Smooth muscle cell (in vitro differentiated cells): ENCODE results near the gene ATP6V1C2. TPM values are rescaled to one million over a fixed set of nuclear protein-coding genes. Genes with fewer than 3 reads are reported as not detected.

ENCODE experiments used
- DNase-seq: peaks from one replicate; lab custom pipeline; 2025; ENCODE audit not compliant: unreplicated experiment; lab: John Stamatoyannopoulos, UW
- H2AFZ ChIP-seq: fragments of 200-600 bp; sonication (generic); 2 replicates; pipeline ENCODE4 v1.6.0; 2016; ENCODE audit warnings: antibody characterized with exemption, low read depth, mild to moderate bottlenecking
- H3F3A ChIP-seq: fragments of 200-600 bp; sonication (generic); 2 replicates; pipeline ENCODE4 v1.6.0; 2017; ENCODE audit warnings: antibody characterized with exemption, low read depth
- H3K27ac ChIP-seq: fragments of 200-600 bp; sonication (generic); 2 replicates; pipeline ENCODE4 v1.5.1; 2016; ENCODE audit warnings: low read depth, mild to moderate bottlenecking
- H3K27me3 ChIP-seq: fragments of 200-600 bp; sonication (generic); 2 replicates; pipeline ENCODE4 v1.6.1; 2016; ENCODE audit warnings: low read depth, mild to moderate bottlenecking
- H3K36me3 ChIP-seq: fragments of 200-600 bp; sonication (generic); 2 replicates; pipeline ENCODE4 v1.5.1; 2016; ENCODE audit warnings: low read depth
- H3K4me1 ChIP-seq: fragments of 200-600 bp; sonication (generic); 2 replicates; pipeline ENCODE4 v1.5.1; 2016; ENCODE audit warnings: low read depth
- H3K4me2 ChIP-seq: fragments of 200-600 bp; sonication (generic); 2 replicates; pipeline ENCODE4 v1.6.0; 2016; ENCODE audit warnings: mild to moderate bottlenecking
- H3K4me3 ChIP-seq: fragments of 200-600 bp; sonication (generic); 2 replicates; pipeline ENCODE4 v1.5.1; 2016; ENCODE audit warnings: mild to moderate bottlenecking
- H3K79me2 ChIP-seq: fragments of 200-600 bp; sonication (generic); 2 replicates; pipeline ENCODE4 v1.6.0; 2016; ENCODE audit warnings: low read depth, mild to moderate bottlenecking
- H3K9ac ChIP-seq: fragments of 200-600 bp; sonication (generic); 2 replicates; pipeline ENCODE4 v1.6.0; 2016; ENCODE audit warnings: low read depth
- H3K9me3 ChIP-seq: fragments of 200-600 bp; sonication (generic); replicated peaks from 2 replicates; pipeline ENCODE4 v1.5.1; 2016; ENCODE audit warnings: low read depth
- H4K20me1 ChIP-seq: fragments of 200-600 bp; sonication (generic); 2 replicates; pipeline ENCODE4 v1.6.0; 2016; ENCODE audit warnings: low read depth
- WGBS: methylation state at CpG from one replicate; pipeline ENCODE4 v1.1.7; 2016; ENCODE audit warnings: low lambda C conversion rate; 5-methylcytosine and 5-hydroxymethylcytosine counted together
- polyA plus RNA-seq: library from polyadenylated mRNA; unstranded; fragments of >200 nt; fragmentation: Nextera tagmentation; extraction: Ambion mirVana; gene quantifications from 2 replicates; pipeline ENCODE4 v1.2.1, GENCODE V29; 2016
- total RNA-seq: library from RNA; depleted of rRNA; stranded (reverse); fragments of >200 nt; gene quantifications from 2 replicates; pipeline ENCODE4 v1.2.3, GENCODE V29; 2014
- TF ChIP-seq, protein P1 (sequence below): fragments of 200-600 bp; sonication (generic); IDR thresholded peaks from 2 replicates; pipeline ENCODE4 v1.5.1; 2017; ENCODE audit warnings: borderline replicate concordance, mild to moderate bottlenecking, antibody characterized with exemption; ENCODE audit not compliant: insufficient read depth, poor library complexity, severe bottlenecking

The ATP6V1C2 gene
- total and polyA plus RNA-seq, 2 experiments from 2014 or later = 0.53 to 1.5 TPM

GRCh38 chr2:10794876-10795275, 73.4 kb downstream of the ATP6V1C2 start:
- Histone ChIP-seq H3F3A (no peaks in the 10 kb centered on the region), H4K20me1 (peaks cover 96% of the 10 kb centered on the region), H3K9ac (no peak overlapping the region), H3K36me3 (peaks cover 21% of the 10 kb centered on the region), H3K27me3 (no peaks in the 10 kb centered on the region), H3K79me2 (peaks cover 51% of the 10 kb centered on the region), H3K4me1 (no peaks in the 10 kb centered on the region), H3K4me3 (no peak overlapping the region), H2AFZ (no peak overlapping the region), H3K27ac (no peak overlapping the region), H3K9me3 (no peaks in the 10 kb centered on the region), H3K4me2 (no peak overlapping the region)
- WGBS = 92% methylated on average over 5 of the region's 5 CpGs
- TF ChIP-seq, protein P1, sequence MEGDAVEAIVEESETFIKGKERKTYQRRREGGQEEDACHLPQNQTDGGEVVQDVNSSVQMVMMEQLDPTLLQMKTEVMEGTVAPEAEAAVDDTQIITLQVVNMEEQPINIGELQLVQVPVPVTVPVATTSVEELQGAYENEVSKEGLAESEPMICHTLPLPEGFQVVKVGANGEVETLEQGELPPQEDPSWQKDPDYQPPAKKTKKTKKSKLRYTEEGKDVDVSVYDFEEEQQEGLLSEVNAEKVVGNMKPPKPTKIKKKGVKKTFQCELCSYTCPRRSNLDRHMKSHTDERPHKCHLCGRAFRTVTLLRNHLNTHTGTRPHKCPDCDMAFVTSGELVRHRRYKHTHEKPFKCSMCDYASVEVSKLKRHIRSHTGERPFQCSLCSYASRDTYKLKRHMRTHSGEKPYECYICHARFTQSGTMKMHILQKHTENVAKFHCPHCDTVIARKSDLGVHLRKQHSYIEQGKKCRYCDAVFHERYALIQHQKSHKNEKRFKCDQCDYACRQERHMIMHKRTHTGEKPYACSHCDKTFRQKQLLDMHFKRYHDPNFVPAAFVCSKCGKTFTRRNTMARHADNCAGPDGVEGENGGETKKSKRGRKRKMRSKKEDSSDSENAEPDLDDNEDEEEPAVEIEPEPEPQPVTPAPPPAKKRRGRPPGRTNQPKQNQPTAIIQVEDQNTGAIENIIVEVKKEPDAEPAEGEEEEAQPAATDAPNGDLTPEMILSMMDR = no peak
- no peak for DNase-seq

DNA sequence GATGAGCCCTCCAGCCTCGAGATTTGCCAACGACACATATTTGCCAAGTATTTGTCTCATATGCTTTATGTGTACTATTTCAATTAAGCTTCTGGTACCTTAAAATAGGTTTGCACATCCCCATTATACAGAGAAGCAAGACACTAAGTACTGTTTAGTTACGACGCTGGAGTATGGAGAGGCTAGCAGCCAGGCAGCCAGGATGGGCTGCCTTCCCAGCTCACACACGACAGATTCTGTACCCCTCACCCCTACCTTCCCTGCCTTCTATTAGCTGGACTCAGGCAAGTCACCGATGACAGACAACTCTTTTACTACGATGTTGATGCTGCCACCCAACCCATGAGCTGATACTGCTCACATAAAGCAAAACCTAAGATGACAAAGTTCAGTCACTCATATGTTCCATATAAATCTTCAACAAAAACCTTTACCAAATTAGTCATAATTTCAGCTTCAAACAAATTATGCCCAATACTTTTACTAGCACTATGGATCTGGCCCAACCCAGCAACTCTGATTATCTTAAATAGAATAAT, 74.1 kb downstream of the ATP6V1C2 start:
- H3K4me1 ChIP-seq = no peaks in the 10 kb centered on the region
- DNase-seq = no peak
- 80% methylated on average over 7 of the region's 7 CpGs for WGBS
- H2AFZ ChIP-seq = no peak overlapping the region
- H3K9me3 ChIP-seq = no peaks in the 10 kb centered on the region
- no peaks in the 10 kb centered on the region for H3K27me3 ChIP-seq
- H3F3A ChIP-seq = no peaks in the 10 kb centered on the region
- peaks cover 21% of the 10 kb centered on the region for H3K36me3 ChIP-seq
- peaks cover 58% of the 10 kb centered on the region for H3K79me2 ChIP-seq
- TF ChIP-seq, protein P1 = no peak
- H3K27ac ChIP-seq = no peak overlapping the region
- H3K4me2 ChIP-seq = no peak overlapping the region
- no peak overlapping the region for H3K4me3 ChIP-seq
- no peak overlapping the region for H3K9ac ChIP-seq
- H4K20me1 ChIP-seq = peaks cover 99% of the 10 kb centered on the region

GRCh38 chr2:10796703-10797102, 75.3 kb downstream of the ATP6V1C2 start:
- H3K9me3 ChIP-seq = no peaks in the 10 kb centered on the region
- no peaks in the 10 kb centered on the region for H3F3A ChIP-seq
- no peaks in the 10 kb centered on the region for H3K27me3 ChIP-seq
- no peak overlapping the region for H3K4me3 ChIP-seq
- H3K36me3 ChIP-seq = peaks cover 29% of the 10 kb centered on the region
- H3K9ac ChIP-seq = no peak overlapping the region
- H2AFZ ChIP-seq = no peak overlapping the region
- TF ChIP-seq, protein P1 = no peak
- peaks cover 70% of the 10 kb centered on the region for H3K79me2 ChIP-seq
- H4K20me1 ChIP-seq = peaks cover 100% of the 10 kb centered on the region
- H3K27ac ChIP-seq = no peak overlapping the region
- H3K4me1 ChIP-seq = no peaks in the 10 kb centered on the region
- 94% methylated on average over 2 of the region's 2 CpGs for WGBS
- H3K4me2 ChIP-seq = no peak overlapping the region
- DNase-seq = no peak

DNA sequence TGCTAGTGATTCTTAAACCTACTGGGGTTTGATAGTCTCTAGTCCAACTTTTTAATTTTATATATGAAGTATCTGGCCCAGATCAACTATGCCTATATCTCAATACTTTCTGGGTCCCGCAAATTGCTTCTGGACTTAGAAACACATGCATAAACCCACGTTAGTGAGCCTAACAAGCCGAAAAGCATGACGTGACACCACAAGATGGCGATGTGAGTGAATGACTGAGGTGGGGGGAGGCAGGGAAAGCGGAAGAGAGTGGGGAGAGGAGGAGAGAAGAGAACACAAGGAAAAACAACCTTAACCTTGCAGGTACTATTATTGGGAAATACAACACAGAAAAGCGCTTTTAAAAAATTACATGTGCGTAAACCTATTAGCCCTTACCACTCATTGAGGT, 77.4 kb downstream of the ATP6V1C2 start:
- Histone ChIP-seq H3K27me3 (no peaks in the 10 kb centered on the region), H2AFZ (no peak overlapping the region), H3K27ac (no peak overlapping the region), H4K20me1 (peaks cover 100% of the 10 kb centered on the region), H3K9me3 (no peaks in the 10 kb centered on the region), H3F3A (no peaks in the 10 kb centered on the region), H3K4me1 (no peaks in the 10 kb centered on the region), H3K36me3 (peaks cover 21% of the 10 kb centered on the region), H3K79me2 (peaks cover 88% of the 10 kb centered on the region), H3K9ac (no peak overlapping the region), H3K4me2 (no peak overlapping the region), H3K4me3 (no peak overlapping the region)
- TF ChIP-seq, protein P1 = no peak
- WGBS = 84% methylated on average over 8 of the region's 8 CpGs
- DNase-seq = no peak
